CD4-positive, alpha-beta T cell treated with Interleukin-15 for 4 hours (primary cell): ENCODE measurements around the gene NUSAP1.
"Not testable (repeated sequence)": the region's sequence is repeated elsewhere in the genome, so short reads cannot be mapped to it uniquely, and the experiment has no call there.

Experiments used
- DNase-seq: peaks from one replicate; pipeline ENCODE4 v3.0.0-alpha.2; 2020; ENCODE audit warnings: low spot score

Gene NUSAP1

DNA sequence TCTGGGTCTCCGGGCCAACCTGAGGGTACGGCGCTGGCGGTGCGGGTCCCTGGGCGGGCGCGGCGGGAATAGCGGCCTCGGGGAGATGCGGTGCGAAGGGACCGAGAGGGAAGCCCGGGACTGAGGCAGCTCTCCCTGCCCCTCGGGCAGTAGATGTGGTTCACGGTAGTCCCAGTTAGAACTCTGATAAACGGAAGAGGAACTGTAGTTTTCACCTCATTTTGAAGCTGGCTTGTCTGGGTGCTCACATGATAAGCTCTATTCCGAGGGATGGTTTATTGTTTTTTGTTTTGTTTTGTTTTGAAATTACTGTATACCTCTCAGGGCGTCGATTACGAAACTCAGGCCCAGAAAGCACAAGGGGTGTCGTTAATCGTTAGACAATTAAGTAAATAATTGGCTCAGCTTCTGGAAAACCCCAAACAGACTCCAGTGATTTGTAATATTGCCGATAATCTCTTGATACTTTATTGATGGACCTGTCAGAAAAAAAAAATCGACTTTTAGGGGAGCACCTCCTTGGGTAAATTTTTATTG lies 413 bp downstream of the NUSAP1 start:
- DNase-seq: peak; percentile 10

DNA sequence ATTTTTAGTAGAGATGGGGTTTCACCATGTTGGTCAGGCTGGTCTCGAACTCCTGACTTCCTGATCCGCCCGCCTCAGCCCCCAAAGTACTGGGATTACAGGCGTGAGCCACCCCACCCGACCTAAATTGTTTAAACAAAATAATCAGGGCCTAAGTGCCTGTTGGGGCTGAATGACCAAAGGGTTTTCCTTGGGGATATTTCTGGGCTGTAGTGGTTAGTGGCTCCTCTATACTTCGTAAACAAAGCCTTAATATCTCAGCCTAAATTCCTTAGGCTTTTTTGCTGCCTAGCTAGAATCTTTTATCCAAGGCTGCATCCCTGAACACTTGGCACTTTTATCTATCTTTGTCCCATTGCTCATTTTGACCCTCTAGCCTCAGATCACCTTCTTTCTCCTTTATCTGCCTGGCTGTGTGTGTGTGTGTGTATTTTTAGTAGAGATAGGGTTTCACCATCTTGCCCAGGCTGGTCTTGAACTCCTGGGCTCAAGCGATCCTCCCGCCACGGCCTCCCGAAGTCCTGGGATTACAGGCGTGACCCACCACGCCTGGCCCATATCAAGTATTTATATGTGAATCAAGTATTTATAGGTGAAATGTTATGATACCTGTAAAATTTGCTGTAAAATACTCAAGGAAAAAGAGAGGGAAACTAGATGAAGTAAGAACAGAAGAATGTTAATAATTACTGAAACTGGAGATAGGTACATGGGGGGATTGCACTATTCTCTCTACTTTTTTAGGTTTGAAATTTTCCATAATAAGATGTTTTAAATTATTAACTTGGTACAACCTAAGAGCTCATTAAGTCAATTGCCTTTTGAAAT lies 1.8 kb downstream of the NUSAP1 start:
- no peak for DNase-seq

DNA sequence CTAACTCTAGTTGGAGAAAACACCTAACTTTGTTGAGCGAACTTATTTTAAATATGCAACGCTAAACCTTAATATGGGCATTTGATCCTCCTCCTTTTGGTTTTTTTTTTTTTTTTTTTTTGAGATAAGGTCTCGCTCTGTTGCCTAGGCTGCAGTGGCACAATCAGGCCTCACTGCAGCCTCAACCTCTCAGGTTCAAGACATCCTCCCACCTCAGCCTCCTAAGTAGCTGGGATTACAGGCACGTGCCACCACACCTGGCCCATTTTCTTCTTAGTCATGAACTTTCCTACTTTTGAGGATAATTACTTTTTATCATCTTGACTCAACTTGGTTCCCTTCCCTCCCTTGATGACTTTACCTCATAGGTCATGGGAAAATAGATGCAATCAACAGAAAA lies 3.9 kb downstream of the NUSAP1 start:
- DNase-seq: no peak

DNA sequence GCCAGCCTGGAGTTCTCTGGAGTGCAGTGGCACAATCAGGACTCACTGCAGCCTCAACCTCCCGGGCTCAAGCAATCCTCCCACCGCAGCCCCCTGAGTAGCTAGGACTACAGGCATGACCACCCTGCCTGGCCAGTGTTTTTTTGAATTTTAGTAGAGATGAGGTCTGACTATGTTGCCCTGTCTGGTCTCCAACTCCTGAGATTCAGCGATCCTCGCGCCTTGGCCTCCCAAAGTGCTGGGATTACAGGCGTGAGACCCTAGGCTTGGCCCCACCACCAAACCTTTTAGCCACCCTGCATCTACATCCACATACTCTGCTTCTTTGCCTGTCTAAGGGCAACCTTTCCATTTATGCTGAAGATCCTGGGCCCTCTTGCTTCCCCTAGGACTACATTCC lies 4.4 kb downstream of the NUSAP1 start:
- no peak for DNase-seq

DNA sequence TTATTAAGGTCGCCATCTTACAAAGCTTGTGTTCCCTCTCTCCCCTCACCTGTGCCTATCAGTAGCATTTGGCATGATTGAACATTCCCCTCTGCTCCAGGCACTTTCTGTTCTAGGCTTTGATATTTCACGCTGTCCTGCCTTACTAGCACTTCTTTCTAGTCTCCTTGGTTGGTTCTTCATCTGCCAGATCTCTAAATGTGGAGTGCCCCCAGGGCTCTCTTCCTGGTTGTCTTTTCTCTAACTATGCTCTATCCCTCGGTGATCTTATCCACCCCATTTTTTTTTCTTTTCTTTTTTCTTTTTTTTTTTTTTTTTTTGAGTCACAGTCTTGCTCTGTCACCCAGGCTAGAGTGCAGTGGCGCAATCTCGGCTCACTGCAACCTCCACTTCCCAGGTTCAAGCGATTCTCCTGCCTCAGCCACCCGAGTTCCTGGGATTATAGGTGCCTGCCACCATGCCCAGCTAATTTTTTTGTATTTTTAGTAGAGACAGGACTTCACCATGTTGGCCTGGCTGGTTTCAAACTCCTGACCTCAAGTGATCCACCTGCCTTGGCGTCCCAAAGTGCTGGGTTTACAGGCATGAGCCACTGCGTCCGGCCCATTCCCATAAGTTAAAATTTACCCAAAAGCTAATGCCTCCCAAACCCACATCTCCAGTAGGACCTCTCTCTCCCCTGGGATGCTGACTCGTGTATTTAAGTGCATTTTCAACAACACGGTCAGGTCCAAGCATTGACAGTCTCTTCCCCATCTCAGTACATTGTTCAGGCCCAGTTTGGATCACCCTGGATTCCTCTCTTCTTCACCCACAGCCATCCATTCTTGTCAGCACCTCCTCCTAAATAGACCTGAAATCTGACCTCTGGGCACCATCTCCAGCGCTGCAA lies 5.2 kb downstream of the NUSAP1 start:
- DNase-seq: no peak

DNA sequence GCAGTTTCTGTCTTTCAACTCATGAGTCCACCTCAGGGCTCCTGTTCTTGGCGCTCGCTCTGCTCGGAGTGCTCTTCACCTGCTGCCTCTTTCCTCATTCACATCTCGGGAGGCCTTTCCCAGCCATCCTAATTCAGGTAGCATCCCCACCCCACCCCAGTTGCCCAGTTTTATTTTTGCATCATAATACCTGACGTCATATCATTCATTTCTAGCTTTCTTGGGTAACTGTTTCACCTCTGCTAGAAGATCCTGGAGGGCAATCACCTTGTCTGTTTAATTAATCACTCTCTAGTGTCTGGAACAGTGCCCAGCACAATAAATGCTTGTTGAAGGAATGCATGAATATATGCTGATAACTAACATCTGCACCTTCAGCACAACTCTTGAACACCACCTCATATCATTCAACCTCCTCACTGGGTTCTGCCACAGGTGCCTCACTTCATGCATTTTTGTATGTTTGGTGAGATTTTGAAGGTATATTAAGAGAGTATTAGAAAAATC lies 7.6 kb downstream of the NUSAP1 start:
- DNase-seq: no peak

DNA sequence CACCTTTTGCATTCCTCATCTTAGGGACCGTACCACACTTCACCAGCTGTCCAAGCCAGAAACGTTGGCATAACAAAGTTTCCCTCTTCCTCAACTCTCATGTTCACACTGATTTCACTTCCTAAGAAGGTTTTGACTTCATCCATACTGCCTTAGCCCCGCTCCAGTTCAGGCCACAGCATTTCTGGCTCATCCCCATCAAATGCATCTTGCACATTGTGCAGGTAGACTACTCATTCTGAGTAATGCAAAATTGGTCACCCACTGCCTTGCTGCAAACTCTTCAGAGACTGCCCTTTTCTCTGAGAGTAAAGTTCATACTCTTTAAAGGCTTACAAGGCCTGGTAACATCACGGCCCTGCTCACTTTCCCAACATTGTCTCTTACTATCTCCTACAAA lies 8.8 kb downstream of the NUSAP1 start:
- DNase-seq: no peak

DNA sequence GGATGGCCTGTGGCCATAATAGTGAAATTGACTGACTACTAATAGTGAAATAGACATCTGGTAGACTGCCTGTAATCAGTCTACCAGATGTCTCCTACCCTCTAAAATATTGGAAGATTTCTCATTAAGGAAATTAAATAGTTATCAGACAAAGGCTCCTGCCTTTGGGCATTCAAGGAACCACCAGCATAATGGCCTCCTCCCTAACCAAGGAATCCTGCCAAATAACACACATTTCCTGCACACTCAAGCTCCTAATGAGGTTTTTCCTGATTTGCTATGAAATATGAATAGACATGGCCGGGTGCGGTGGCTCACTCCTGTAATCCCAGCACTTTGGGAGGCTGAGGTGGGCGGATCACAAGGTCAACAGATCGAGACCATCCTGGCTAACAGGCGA lies 14.6 kb downstream of the NUSAP1 start:
- DNase-seq: no peak

DNA sequence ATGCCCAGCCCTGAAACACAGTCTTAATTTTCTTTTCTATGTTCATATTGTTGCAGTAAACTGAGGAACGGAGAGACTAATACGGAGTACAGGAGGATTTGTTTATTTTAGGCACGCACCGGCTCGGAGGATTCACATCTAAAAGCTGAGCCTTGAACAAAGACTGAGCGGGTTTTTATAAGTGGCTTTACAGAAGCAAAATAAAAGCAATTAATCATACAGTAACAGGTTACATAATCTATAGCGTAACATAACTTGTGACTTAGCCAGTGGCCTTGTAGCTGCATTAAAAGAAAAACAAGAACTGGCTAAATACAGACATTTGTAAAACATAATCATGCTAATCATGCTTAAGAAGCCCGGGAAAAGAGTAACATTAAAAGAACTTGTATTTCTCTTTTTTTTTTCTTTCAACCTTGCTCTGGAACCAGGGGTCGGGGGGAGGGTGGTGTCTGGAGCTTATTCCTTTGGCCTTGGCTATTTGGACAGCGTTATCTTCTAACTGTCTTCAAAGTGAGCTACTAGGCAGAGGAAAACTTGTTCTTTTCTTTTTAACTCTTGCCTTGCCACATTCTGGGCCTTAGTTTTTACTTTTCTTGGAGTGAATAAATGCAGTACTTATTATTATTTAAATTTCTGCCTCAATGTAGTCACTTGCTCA lies 17.5 kb downstream of the NUSAP1 start:
- no peak for DNase-seq

DNA sequence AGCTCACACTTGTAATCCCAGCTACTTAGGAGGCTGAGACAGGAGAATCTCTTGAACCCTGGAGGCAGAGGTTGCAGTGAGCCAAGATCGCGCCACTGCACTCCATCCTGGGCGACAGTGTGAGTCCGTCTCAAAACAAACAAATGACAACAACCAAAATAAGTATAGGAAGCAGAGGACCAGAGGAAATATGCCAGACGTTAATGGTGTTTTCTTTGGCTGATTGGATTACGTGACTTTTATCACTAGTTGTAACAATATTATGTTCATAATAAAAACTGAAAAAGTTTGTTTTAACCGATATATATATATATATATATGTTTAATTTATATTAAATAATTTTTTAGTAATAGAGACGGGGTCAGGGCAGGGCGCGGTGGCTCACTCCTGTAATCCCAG lies 21.7 kb downstream of the NUSAP1 start:
- no peak for DNase-seq

DNA sequence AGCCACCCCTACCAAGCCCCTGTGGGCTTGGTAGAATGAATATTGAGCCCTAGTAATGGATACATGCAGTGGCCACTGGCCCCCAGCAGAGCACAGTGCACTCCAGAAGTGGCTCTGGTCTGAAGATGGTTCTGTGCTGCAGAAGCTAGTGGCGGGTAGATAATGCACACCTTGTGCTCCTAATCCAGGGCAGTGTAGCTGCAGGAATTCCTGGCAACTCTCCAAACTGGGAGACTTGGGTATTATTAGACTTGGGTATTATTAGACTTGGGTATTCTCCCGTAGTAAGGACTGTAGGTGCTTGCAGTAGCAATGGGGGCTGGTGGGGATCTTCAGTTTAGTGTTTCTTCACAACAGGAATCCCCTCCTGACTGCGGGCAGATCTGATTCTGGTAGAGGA lies 34.7 kb downstream of the NUSAP1 start:
- DNase-seq: no peak

DNA sequence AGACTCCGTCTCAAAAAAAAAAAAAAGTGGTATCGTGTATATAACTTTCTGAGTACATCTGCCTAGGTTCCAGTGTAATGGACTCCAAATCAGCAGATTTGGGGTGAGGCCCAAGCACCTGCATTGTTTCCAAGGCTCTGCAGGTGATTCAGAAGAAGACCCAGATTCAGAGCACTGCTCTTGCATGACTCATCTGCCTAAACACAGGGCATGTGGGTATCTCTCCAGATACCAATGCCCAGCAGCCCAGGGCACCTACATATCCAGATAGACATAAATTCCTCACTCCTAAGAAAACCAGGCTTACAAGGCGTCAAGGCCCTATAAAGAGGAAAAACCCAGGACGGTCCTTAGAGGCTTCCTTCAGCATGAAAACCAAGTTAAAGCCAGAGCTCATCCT lies 45.3 kb downstream of the NUSAP1 start:
- no peak for DNase-seq

DNA sequence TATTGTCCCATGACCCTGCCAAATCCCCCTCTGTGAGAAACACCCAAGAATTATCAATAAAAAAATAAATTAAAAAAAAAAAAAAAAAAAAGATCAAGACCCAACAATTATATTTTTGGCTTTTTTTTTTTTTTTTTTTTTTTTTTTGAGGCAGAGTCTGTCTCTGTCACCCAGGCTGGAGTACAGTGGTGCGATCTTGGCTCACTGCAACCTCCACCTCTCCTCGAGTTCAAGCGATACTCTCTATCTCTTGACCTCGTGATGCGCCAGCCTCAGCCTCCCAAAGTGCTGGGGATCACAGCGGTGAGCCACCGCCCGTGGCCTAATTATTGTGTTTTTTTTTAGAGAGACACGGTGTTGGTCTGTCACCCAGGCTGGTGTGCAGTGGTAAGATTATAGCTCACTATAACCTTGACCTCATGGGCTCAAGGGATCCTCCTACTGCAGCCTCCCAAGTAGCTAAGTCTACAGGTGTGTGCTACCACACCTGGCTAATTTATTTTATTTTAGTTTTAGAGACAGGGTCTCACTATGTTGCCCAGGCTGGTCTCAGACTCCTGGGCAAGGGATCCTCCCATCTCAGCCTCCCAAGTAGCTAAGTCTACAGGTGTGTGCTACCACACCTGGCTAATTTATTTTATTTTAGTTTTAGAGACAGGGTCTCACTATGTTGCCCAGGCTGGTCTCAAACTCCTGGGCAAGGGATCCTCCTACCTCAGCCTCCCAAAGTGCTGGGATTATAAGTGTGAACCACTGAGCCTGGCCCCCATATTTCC lies 51.5 kb downstream of the NUSAP1 start:
- DNase-seq: not testable (repeated sequence)

DNA sequence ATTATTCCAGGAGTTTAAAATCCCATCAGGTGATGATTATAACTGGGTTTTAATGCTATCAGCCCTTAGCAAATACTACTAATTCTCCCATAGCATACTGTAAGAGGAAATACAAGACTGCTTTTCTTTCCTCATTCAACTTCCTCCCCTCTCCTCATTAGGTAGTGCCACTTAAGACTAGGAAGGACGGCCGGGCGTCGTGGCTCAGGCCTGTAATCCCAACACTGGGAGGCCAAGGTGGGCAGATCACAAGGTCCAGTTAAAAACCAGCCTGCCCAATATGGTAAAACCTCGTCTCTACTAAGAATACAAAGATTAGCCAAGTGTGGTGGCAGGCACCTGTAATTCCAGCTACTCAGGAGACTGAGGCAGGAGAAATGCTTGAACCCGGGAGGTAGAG lies 55.0 kb downstream of the NUSAP1 start:
- no peak for DNase-seq

DNA sequence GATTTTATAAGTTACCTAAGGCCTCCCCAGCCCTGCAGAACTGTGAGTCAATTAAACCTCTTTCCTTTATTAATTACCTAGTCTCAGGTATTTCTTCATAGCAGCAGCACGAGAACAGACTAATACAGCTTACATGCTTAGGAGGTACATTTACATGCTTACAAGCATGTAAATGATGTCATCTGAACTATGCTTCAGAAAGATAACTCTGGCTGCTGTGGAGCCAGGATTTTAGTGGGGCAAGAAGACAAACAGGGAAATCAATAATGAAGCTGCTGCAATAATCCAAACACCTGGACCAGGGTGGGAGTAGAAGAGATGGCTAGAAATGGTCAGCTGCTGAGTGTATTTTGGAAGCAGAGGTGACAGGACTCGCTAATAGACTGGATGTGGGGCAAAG lies 60.0 kb downstream of the NUSAP1 start:
- no peak for DNase-seq

DNA sequence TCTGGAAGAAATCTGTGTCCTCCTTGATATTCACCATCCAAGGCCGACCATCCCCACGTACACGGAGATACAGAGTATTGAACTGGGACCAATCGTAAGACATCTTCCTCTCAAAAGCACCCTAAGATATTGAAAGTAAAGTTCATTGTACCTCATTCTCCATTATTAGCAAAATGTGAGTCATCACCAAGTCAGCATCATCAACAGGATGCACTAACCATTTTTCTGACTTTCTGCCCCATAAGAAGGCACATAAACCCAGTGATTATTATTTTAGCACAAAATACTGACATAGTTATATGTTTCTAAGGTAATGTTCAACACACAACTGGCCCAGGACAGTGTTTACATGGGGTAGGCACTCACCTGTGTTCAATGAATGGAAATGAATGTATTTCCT lies 62.2 kb downstream of the NUSAP1 start:
- no peak for DNase-seq

DNA sequence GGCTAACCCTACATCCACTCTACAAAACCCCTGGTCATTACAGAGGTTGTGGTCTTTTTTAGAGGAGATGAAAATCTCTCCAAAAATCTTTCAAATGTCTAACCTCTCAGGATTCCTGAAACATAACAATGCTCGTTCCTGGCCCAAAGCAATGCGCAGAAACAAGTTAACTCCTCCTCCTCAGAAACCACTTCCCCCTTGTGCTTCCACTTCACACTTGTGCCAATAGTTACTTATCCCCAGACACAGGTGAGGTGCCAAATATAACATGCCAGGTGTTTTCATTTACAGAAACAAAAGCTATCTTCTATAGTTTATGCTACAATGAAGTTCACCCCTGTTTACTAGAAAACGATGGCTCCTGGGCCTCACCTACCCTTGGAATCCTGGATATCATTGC lies 63.4 kb downstream of the NUSAP1 start:
- no peak for DNase-seq

DNA sequence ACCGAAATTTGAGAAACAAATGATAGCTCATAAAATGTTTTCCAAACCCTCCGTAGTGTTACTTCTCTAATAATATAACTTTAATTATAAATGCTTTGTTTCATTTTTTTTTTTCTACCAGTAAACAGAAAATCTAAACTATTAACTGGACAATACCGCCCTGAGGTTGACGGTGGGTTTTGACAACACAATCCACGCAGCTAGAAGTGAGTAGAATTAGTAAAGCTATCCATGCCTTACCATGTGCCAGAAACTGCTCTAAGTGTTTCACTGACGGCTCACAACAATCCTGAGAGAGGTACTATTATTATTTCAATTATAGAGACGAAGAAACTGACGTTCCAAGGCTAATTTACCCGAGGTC lies 69.2 kb downstream of the NUSAP1 start:
- DNase-seq: no peak

DNA sequence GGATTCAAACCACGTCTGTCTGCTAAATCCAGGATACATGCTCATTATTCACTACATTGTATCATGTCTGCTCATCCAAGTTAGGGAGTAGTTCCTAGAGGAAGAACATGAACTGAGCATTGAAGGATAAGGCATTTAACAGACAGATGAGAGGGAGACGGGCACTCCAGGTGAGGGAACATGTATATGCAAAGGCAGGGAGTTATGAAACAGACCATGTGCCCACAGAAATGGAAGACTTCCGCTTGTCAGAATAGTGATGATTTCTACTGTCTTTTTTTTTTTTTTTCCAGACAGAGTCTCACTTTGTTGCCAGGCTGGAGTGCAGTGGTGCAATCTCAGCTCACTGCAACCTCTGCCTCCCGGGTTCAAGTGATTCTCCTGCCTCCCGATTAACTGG lies 74.7 kb downstream of the NUSAP1 start:
- DNase-seq: no peak

DNA sequence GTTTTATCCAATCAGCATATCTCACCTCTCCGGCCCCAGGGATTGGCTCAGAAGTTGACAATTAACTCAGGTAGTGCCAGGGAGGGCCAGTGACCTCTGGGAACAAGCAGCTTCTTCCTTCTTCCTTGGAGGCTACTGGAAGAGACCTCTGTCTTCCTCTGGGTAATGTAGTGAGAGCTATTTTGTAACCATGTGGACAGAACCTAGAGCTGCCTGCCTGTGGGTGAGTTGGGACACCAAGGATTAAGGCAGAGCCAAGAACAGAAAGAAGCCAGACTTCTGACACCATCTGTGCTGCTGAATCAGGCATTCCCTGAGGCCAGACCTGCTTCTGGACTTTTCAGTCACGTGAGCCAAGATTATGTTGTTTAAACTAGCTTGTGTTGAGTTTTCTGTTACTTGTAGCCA lies 75.6 kb downstream of the NUSAP1 start:
- DNase-seq: no peak

DNA sequence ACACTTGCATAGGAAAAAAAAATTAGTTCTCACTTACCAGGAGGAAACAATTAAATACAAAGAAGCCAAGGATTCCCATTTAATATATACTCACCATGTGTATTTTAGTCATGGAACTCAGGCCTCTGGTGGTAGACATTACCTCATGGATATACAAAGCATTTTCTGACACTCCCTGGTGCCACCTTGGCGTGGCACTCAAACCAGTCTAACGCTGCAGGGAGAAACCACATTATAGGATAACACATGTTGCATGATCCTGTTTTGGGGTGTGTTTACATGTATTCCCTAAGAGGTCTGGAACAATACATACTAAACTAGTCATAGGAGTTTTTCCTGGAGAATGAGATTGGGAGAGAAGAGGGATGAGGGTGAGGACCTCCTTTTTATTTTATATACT lies 78.3 kb downstream of the NUSAP1 start:
- DNase-seq: no peak

DNA sequence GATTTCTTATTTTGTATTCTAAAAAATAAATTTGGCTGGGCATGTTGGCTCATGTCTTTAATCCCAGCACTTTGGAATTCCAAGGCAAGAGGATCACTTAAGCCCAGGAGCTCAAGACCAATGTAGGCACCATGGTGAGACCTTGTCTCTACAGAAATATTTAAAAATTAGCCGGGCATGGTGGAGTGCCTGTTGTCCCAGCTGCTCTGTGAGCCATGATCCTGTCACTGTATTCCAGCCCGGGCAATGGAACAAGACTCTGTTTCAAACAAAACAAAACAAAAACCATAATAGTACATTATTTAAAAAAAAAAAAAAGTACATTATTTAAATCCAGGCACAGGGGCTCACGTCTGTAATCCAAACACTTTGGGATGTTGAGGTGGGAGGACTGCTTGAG lies 78.8 kb downstream of the NUSAP1 start:
- no peak for DNase-seq
